ENCODE results near the gene CERS1. TPM values are rescaled to one million over a fixed set of nuclear protein-coding genes. Genes with fewer than 3 reads are reported as not detected.

The CERS1 gene
- total RNA-seq, 3 donors from 2014 or later, result 0.17 to 1.3 (median 0.39) TPM

DNA sequence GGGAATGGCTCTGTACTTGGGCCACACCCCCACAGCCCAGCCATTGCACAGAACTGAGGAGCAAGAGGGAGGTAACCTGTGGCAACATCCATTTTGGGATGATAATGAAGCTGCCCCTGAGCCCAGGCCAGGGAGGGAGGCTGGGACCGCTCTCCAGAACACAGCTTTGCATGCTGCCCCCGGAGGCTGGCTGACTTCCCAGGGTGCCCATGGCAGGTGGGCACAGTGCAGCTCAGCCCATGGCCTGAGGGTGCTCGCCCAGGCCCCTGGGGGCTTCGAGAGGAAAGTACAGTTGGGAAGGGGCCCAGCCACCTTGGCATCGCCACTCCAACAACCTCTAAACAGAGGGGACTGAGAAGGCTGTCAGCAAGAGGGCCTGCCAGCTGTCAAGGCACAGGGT, 17.5 kb upstream of the CERS1 start:
- H3K36me3 ChIP-seq (ENCODE audit: low read depth), result no peaks in the 10 kb centered on the region
- TF ChIP-seq, protein P1, sequence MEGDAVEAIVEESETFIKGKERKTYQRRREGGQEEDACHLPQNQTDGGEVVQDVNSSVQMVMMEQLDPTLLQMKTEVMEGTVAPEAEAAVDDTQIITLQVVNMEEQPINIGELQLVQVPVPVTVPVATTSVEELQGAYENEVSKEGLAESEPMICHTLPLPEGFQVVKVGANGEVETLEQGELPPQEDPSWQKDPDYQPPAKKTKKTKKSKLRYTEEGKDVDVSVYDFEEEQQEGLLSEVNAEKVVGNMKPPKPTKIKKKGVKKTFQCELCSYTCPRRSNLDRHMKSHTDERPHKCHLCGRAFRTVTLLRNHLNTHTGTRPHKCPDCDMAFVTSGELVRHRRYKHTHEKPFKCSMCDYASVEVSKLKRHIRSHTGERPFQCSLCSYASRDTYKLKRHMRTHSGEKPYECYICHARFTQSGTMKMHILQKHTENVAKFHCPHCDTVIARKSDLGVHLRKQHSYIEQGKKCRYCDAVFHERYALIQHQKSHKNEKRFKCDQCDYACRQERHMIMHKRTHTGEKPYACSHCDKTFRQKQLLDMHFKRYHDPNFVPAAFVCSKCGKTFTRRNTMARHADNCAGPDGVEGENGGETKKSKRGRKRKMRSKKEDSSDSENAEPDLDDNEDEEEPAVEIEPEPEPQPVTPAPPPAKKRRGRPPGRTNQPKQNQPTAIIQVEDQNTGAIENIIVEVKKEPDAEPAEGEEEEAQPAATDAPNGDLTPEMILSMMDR (IDR thresholded peaks at IDR 0.05), result no peak
- no peak overlapping the region for H3K4me3 ChIP-seq
- intact Hi-C loops (cut with DNase I, micrococcal nuclease), result no loop called here
- DNase-seq (no peak), ATAC-seq (no peak)
- peaks cover 13% of the 10 kb centered on the region for H3K4me1 ChIP-seq (ENCODE audit: low read depth)
- H3K9me3 ChIP-seq, result no peaks in the 10 kb centered on the region

DNA sequence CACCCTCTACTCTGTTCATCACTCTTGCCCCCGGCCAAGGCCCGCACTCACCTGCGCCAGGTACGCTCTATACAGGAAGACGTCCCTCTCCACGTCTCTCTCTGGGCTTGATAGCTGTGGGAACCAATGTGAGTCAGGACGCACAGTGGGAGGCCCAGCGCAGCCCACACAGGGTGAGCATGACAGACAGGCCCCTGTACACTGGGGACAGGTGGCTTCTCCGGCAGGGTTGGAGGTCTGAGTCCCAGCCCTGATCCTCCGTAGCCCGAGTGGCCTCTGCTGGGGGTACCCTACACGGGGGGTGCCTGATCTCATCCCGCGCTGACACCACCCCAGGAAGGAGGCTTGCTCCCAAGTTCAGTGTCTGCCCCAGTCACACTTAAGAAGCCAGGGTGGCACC, 17.0 kb upstream of the CERS1 start:
- no peaks in the 10 kb centered on the region for H3K9me3 ChIP-seq
- intact Hi-C loops (cut with DNase I, micrococcal nuclease), result no loop called here
- no peak for ATAC-seq
- peaks cover 7% of the 10 kb centered on the region for H3K4me1 ChIP-seq (ENCODE audit: low read depth)
- H3K36me3 ChIP-seq (ENCODE audit: low read depth), result no peaks in the 10 kb centered on the region
- DNase-seq, result no peak
- TF ChIP-seq, protein P1 (IDR thresholded peaks at IDR 0.05), result no peak
- no peak overlapping the region for H3K4me3 ChIP-seq

DNA sequence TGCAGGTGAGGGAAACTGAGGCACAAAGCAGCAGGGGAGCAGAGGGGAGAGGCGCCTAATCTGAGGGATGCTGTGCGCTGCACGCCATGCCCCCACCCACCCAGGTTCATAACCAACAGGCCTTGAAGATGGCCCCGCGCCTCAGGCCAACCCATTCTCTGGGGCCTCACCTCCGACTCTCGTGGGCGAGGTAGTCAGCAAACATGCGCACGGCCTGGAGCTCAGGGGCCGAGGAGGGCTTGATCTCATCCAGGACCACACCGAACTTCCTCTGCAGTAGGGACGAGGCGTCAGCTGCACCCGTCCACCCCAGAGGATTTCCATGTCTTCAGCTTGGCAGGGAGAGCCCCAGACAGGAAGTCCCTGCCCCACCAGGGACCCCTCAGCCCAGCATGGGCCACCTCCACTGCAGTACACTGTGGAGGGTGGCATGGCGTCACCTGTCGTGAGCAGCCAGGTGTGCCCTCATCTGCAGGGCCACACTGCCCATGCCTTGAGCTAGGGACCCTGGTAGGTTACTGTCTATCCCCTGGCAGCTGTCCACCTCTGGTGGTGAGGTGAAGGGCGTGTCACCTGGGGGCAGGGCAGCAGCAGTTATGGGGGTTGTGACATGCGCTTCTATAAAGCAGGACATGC, 15.0 kb upstream of the CERS1 start:
- H3K36me3 ChIP-seq (ENCODE audit: low read depth), result peaks cover 6% of the 10 kb centered on the region
- no peaks in the 10 kb centered on the region for H3K9me3 ChIP-seq
- intact Hi-C loops (cut with DNase I, micrococcal nuclease), result no loop called here
- TF ChIP-seq, protein P1 (IDR thresholded peaks at IDR 0.05), result no peak
- no peak for ATAC-seq
- no peak overlapping the region for H3K4me3 ChIP-seq
- DNase-seq, result no peak
- H3K4me1 ChIP-seq (ENCODE audit: low read depth), result no peaks in the 10 kb centered on the region

DNA sequence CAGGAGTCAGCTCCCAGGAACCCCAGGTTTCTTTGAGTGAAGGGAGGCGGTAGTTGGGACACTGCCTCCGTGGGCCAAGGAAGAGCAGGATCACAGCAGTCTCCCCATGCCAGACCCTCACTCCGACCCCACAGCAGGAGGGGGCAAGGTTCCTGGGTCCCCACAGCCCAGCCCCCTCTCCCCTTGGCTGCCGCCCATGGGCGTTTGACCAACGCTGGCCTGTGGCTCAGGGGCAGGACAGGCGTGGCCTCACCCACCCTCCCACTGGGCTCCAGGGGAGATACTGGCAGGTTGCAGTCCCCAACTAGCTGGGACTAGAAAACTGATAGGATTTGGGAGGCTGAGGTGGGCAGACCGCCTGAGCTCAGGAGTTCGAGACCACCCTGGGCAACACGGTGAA, 14.1 kb upstream of the CERS1 start:
- ATAC-seq (no peak), DNase-seq (no peak)
- H3K4me1 ChIP-seq (ENCODE audit: low read depth), result no peaks in the 10 kb centered on the region
- intact Hi-C loops (cut with DNase I, micrococcal nuclease), result no loop called here
- peaks cover 6% of the 10 kb centered on the region for H3K36me3 ChIP-seq (ENCODE audit: low read depth)
- H3K4me3 ChIP-seq, result no peak overlapping the region
- TF ChIP-seq, protein P1 (IDR thresholded peaks at IDR 0.05), result no peak
- H3K9me3 ChIP-seq, result no peaks in the 10 kb centered on the region

DNA sequence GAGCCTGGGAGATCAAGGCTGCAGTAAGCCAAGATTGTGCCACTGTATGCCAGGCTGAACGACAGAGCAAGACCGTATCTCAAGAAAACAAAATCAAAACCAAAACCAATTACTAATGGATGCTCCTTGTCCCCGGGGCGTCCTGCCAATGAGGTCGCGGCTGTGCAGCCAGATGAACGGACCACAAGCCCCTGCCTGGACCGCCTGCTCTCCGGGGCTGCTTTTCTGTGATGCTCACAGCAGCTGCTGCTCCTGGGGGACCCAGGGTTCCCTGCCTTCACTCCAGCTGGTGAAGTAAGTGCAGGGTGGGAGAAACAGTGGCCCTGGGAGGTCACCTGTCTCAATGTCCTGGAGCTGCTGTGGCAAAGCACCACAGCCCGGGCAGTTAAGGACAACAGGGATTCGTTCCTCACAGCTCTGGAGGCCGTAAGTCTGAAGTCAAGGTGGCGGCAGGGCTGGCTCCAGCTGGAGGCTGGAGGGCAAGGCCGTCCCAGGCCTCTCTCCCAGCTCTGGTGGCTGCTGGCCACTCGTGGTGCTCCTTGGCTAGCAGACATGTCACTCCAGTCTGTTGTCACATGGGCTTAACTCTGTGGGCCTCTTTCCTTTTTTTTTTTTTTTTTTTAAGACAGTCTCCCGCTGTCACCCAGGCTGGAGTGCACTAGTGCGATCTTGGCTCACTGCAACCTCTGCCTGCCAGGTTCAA, 13.1 kb upstream of the CERS1 start:
- TF ChIP-seq, protein P1 (IDR thresholded peaks at IDR 0.05), result no peak
- Histone ChIP-seq H3K4me3 (no peak overlapping the region), H3K9me3 (no peaks in the 10 kb centered on the region), H3K36me3 (ENCODE audit: low read depth) (peaks cover 6% of the 10 kb centered on the region), H3K4me1 (ENCODE audit: low read depth) (no peaks in the 10 kb centered on the region)
- DNase-seq (no peak), ATAC-seq (no peak)
- intact Hi-C loops (cut with DNase I, micrococcal nuclease), result no loop called here
